Fibroblast of villous mesenchyme (primary cell): ENCODE measurements around the gene COMT. TPM values are rescaled to one million over a fixed set of nuclear protein-coding genes. Genes with fewer than 3 reads are reported as not detected.

ENCODE experiments used
- DNase-seq: peaks from one replicate; pipeline ENCODE4 v3.0.0-alpha.2; 2010; ENCODE audit warnings: low read depth
- H3K4me3 ChIP-seq: 2 replicates; pipeline ENCODE4 v1.5.1; 2011; ENCODE audit warnings: low read depth, mild to moderate bottlenecking, low read length
- total RNA-seq: library from RNA; depleted of rRNA; stranded (reverse); fragments of >200 nt; gene quantifications from 2 replicates; pipeline ENCODE4 v1.2.3, GENCODE V29; 2012
- TF ChIP-seq, protein P1 (sequence below): IDR thresholded peaks from 2 replicates; pipeline ENCODE4 v1.5.1; 2012; ENCODE audit warnings: low read depth, mild to moderate bottlenecking, low read length; ENCODE audit not compliant: insufficient read depth

COMT gene
- total RNA-seq, 1 donor, result 173 TPM

DNA sequence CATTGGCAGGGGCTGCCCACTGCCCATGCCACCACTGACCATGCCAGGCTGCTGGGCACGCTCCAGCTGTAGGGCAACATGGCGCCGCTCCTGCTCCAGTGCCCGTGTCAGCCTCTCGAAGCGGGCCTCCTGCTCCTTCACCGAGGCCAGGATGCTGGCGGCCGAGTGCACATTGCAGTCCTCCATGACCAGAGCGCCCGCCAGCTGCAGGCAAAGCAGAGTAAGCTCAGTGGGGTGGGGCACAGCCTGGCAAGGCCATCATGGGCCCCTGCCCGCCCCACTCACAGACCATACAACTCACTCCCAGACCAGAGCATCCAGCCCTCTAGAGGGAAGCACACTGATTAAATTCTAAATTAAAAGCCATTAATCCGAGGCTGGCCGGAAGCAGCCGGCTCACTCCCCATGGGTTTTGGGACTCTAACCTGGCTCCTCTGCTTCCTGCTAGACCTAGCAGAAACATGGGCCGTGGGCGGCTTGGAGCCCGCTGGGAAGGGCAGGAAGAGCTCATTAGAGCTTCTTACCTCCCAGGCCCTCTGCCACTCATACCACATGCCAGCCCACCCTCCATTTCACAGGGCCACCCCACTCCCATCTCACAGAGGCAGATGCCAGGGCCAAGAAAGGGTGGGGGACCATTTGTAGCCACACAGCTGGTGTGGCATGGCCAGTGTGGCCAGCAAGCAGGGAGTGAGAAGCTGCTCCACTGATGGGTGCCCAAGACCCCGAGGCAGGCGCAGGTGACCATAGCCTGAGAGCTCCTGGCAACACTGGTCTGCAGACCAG, 49.2 kb downstream of the COMT start:
- TF ChIP-seq, protein P1, sequence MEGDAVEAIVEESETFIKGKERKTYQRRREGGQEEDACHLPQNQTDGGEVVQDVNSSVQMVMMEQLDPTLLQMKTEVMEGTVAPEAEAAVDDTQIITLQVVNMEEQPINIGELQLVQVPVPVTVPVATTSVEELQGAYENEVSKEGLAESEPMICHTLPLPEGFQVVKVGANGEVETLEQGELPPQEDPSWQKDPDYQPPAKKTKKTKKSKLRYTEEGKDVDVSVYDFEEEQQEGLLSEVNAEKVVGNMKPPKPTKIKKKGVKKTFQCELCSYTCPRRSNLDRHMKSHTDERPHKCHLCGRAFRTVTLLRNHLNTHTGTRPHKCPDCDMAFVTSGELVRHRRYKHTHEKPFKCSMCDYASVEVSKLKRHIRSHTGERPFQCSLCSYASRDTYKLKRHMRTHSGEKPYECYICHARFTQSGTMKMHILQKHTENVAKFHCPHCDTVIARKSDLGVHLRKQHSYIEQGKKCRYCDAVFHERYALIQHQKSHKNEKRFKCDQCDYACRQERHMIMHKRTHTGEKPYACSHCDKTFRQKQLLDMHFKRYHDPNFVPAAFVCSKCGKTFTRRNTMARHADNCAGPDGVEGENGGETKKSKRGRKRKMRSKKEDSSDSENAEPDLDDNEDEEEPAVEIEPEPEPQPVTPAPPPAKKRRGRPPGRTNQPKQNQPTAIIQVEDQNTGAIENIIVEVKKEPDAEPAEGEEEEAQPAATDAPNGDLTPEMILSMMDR, result no peak
- no peak overlapping the region for H3K4me3 ChIP-seq
- DNase-seq, result no peak

GRCh38 chr22:19991395-19991644, 49.7 kb downstream of the COMT start:
- TF ChIP-seq, protein P1, result no peak
- H3K4me3 ChIP-seq, result no peak overlapping the region
- DNase-seq, result no peak

DNA sequence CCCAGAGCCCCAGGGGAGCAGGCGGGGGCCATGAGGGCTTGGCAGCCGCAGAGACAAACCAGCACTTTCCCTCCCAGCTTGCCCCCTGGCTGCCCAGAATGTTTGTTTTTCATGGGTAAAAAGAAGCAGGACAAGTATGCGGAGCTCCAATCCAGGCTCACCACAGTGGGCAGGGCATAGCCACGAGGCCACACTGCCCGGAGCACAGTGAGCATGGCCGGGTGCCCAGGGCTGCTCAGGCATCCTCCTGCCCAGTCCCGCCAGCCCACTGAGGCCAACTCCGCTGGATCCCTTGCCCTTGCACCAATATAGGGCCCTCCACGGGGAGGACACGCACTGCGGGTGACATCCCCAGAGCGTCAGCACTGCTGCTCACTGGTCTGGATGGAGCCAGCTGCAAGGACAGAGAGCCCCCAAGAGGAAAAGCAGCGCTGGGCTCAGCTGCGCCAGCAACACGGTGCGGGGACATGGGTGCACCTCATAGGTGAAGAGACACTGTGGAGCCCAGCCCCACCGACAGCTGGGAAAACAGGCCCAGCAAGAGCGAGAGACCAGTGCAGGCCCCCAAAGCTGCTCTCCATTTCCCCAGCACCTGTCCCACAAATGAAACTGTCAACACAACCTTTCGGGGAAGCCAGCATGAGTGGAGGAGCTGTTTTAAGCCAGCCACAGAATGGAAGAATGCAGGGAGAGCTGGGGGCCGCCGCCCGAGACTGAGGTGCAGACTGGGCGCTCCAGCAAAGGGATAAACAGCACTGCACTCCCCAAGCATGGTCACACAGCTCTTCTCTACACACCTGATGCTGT, 50.3 kb downstream of the COMT start:
- no peak overlapping the region for H3K4me3 ChIP-seq
- no peak for DNase-seq
- TF ChIP-seq, protein P1, result no peak

GRCh38 chr22:19992481-19992911, 50.9 kb downstream of the COMT start:
- H3K4me3 ChIP-seq, result no peak overlapping the region
- DNase-seq, result no peak
- TF ChIP-seq, protein P1, result no peak

- no peak overlapping the region for H3K4me3 ChIP-seq
- TF ChIP-seq, protein P1, result no peak
- no peak for DNase-seq
Observed at GRCh38 chr22:19992921-19993355, 51.4 kb downstream of the COMT start.

DNA sequence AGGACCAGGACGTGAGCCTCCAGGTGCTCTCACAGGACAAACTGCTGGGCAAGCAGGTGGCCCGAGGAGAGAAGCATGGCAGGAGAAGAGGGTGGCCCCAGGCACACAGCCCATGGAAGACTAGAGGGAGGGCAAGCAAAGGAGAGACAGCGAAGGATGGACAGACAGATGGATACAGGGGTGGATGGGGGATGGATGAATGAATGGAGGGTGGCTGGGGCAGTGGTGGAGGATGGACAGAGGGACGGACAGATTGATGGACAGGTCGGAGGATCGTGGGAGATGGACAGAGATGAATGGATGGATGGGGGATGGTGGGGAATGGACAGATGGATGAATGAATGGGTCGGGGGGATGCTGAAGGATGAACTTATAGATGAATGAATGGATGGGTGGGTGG, 52.4 kb downstream of the COMT start:
- DNase-seq, result no peak
- TF ChIP-seq, protein P1, result no peak

More for the DNA sequence above, 52.4 kb downstream of the COMT start:
- no peak overlapping the region for H3K4me3 ChIP-seq
